Measurements from ENCODE around the gene OR2B6.
"Not testable (repeated sequence)": the region's sequence is repeated elsewhere in the genome, so short reads cannot be mapped to it uniquely, and the experiment has no call there.

- not testable (repeated sequence) for TF ChIP-seq CTCF (IDR thresholded peaks at IDR 0.05; ENCODE audit: low read depth, low read length); EZH2phosphoT487 (IDR thresholded peaks at IDR 0.05; ENCODE audit: low read depth)
These were observed 14.0 kb upstream of the OR2B6 start for GRCh38 chr6:27943072-27943471.

All from OCI-LY3 (cell line).